Epithelial cell of proximal tubule (primary cell): Measurements from ENCODE around the gene ZNF287. TPM values are rescaled to one million over a fixed set of nuclear protein-coding genes. Genes with fewer than 3 reads are reported as not detected.
A peak's percentile ranks its signal among the peaks of the same experiment; 100 is the strongest.

ENCODE experiments used
- DNase-seq: peaks from one replicate; pipeline ENCODE4 v3.0.0-alpha.2; 2011; ENCODE audit warnings: low read depth
- H3K4me3 ChIP-seq: 2 replicates; pipeline ENCODE4 v1.5.1; 2011; ENCODE audit warnings: low read depth, mild to moderate bottlenecking, low read length
- total RNA-seq: library from RNA; depleted of rRNA; stranded (reverse); fragments of >200 nt; gene quantifications from 2 replicates; pipeline ENCODE4 v1.2.3, GENCODE V29; 2015
- TF ChIP-seq, protein P1 (sequence below): conservative IDR thresholded peaks from 2 replicates; pipeline ENCODE4 v1.5.1; 2012; ENCODE audit warnings: low read depth, mild to moderate bottlenecking, low read length

ZNF287 gene
- total RNA-seq: 3.3 and 5.2 TPM in 2 replicates

DNA sequence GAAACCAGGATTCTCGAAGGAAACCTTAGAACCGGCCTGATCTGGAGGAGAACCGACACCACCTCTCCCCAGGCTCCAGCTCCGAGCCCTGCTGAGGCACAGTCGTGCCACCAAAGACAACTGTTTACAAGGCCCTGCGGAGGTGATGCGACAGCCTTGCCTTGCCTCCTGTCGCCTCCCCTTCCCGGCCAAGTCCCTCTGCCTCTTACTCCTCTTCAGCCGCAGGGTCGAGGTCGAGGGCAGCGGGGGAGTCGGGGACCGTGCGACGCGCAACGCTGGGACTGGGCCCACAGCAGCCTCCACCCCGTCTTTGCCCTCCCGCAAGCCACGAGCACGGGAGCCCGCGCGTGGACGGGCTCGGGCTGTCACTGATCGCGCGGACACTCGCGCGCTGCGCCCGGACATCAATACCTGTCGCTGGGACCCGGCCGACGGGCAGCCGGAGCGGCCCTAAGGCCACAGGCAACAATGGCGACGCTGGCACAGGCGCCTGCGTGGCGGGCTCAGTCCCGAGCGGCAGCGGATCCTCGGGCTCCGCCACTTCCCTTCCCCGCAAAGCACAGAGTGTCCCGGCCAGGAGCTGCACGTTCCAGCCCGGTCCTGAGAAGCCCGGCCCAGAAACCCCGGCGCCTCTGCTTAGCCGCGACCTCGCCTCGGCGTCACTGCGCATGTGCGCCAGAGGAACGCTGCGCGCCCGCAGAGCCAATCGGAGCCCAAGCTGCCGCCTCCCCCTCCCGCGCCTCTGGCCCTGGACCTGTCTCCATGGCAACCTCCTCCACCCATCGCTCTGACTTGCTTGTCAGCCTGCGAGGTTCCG, at the start of gene ZNF287:
TSS of gene ZNF287 (minus strand) at position 664 of the 817 bp plus-strand sequence. CDS start 1,473 bp downstream, outside the sequence.
- H3K4me3 ChIP-seq: peak within 1 kb of the TSS; percentile 82
- TF ChIP-seq, protein P1, sequence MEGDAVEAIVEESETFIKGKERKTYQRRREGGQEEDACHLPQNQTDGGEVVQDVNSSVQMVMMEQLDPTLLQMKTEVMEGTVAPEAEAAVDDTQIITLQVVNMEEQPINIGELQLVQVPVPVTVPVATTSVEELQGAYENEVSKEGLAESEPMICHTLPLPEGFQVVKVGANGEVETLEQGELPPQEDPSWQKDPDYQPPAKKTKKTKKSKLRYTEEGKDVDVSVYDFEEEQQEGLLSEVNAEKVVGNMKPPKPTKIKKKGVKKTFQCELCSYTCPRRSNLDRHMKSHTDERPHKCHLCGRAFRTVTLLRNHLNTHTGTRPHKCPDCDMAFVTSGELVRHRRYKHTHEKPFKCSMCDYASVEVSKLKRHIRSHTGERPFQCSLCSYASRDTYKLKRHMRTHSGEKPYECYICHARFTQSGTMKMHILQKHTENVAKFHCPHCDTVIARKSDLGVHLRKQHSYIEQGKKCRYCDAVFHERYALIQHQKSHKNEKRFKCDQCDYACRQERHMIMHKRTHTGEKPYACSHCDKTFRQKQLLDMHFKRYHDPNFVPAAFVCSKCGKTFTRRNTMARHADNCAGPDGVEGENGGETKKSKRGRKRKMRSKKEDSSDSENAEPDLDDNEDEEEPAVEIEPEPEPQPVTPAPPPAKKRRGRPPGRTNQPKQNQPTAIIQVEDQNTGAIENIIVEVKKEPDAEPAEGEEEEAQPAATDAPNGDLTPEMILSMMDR: no peak
- peak; percentile 6 for DNase-seq

GRCh38 chr17:16617481-16618060, 48.6 kb upstream of the ZNF287 start:
- TF ChIP-seq, protein P1: no peak
- H3K4me3 ChIP-seq: no peak overlapping the region
- DNase-seq: no peak

GRCh38 chr17:16599537-16599936, 30.5 kb upstream of the ZNF287 start:
- TF ChIP-seq, protein P1: no peak
- H3K4me3 ChIP-seq: no peak overlapping the region
- DNase-seq: no peak

GRCh38 chr17:16593356-16594102, 24.5 kb upstream of the ZNF287 start:
- TF ChIP-seq, protein P1: no peak
- DNase-seq: no peak
- no peak overlapping the region for H3K4me3 ChIP-seq

GRCh38 chr17:16589097-16589969, 20.3 kb upstream of the ZNF287 start:
- TF ChIP-seq, protein P1: peak; percentile 97
- H3K4me3 ChIP-seq: peak overlapping the region; percentile 74
- peak; percentile 9 for DNase-seq

- DNase-seq: no peak
- no peak overlapping the region for H3K4me3 ChIP-seq
- TF ChIP-seq, protein P1: no peak
These were observed 16.8 kb upstream of the ZNF287 start for GRCh38 chr17:16585796-16586195.
